ENCODE measurements around the gene EXOSC5. TPM values are rescaled to one million over a fixed set of nuclear protein-coding genes. Genes with fewer than 3 reads are reported as not detected.

The EXOSC5 gene
- total and polyA plus RNA-seq, 9 of the 15 experiments (the other 6 are each of a cell fraction or from before 2014, with no cell fraction given) = 10.9 to 75.5 (median 37.8) TPM

- peak in 1 of 3 experiments; percentile 68; a peak in 2 of 6 replicates for TF ChIP-seq ZBTB11 (CRISPR knock-in tag; IDR thresholded peaks at IDR 0.05)
- TF ChIP-seq MXD1 (CRISPR knock-in tag; IDR thresholded peaks at IDR 0.05; ENCODE audit: borderline replicate concordance, poor library complexity, severe bottlenecking) = no peak
- TF ChIP-seq THRA (IDR thresholded peaks at IDR 0.05) = no peak
- no peak for TF ChIP-seq STAG1 (CRISPR knock-in tag; IDR thresholded peaks at IDR 0.05; ENCODE audit: borderline replicate concordance)
- TF ChIP-seq SREBF1 (IDR thresholded peaks at IDR 0.05; ENCODE audit: borderline replicate concordance, low read depth, low read length) = no peak
- TF ChIP-seq ILF3 (IDR thresholded peaks at IDR 0.05; ENCODE audit: borderline replicate concordance) = peak; percentile 64; the same call in 1 of the 2 replicates
- TF ChIP-seq ZNF280A (IDR thresholded peaks at IDR 0.05; ENCODE audit: low read depth, partially characterized antibody) = no peak
- no peak for TF ChIP-seq GATA2 (CRISPR knock-in tag; IDR thresholded peaks at IDR 0.05)
- no peak; the same call in 1 of the 2 replicates for TF ChIP-seq CREB1 (IDR thresholded peaks at IDR 0.05)
- TF ChIP-seq CREB1 (CRISPR knock-in tag; IDR thresholded peaks at IDR 0.05) = no peak; the same call in 1 of the 2 replicates
- TF ChIP-seq, protein P1, sequence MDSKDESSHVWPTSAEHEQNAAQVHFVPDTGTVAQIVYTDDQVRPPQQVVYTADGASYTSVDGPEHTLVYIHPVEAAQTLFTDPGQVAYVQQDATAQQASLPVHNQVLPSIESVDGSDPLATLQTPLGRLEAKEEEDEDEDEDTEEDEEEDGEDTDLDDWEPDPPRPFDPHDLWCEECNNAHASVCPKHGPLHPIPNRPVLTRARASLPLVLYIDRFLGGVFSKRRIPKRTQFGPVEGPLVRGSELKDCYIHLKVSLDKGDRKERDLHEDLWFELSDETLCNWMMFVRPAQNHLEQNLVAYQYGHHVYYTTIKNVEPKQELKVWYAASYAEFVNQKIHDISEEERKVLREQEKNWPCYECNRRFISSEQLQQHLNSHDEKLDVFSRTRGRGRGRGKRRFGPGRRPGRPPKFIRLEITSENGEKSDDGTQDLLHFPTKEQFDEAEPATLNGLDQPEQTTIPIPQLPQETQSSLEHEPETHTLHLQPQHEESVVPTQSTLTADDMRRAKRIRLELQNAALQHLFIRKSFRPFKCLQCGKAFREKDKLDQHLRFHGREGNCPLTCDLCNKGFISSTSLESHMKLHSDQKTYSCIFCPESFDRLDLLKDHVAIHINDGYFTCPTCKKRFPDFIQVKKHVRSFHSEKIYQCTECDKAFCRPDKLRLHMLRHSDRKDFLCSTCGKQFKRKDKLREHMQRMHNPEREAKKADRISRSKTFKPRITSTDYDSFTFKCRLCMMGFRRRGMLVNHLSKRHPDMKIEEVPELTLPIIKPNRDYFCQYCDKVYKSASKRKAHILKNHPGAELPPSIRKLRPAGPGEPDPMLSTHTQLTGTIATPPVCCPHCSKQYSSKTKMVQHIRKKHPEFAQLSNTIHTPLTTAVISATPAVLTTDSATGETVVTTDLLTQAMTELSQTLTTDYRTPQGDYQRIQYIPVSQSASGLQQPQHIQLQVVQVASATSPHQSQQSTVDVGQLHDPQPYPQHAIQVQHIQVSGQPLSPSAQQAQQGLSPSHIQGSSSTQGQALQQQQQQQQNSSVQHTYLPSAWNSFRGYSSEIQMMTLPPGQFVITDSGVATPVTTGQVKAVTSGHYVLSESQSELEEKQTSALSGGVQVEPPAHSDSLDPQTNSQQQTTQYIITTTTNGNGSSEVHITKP (IDR thresholded peaks at IDR 0.05; ENCODE audit: partially characterized antibody) = no peak
- TF ChIP-seq ZFP1 (CRISPR knock-in tag; IDR thresholded peaks at IDR 0.05) = no peak
- no peak for TF ChIP-seq IRF2 (CRISPR knock-in tag; IDR thresholded peaks at IDR 0.05)
- no peak for TF ChIP-seq CHD4 (IDR thresholded peaks at IDR 0.05; ENCODE audit: insufficient read depth, insufficient replicate concordance, low read depth, low read length, poor library complexity, severe bottlenecking)
Observed at GRCh38 chr19:41353466-41354342, 43.5 kb downstream of the EXOSC5 start, which contains the start of gene TGFB1 (continued).
